GM12892 (cell line): Measurements from ENCODE around the gene PPY.
"Not testable (repeated sequence)": the region's sequence is repeated elsewhere in the genome, so short reads cannot be mapped to it uniquely, and the experiment has no call there.

Experiments used
- DNase-seq: peaks from one replicate; pipeline ENCODE4 v3.0.0; 2011; ENCODE audit not compliant: insufficient read length
- FAIRE-seq: peaks from 2 replicates; lab custom pipeline; 2011; peaks lifted over from hg19 to GRCh38; lab: Jason Lieb, UNC
- POLR2A ChIP-seq: IDR thresholded peaks from 2 replicates; pipeline ENCODE4 v1.6.1; 2011; ENCODE audit warnings: low read depth, low read length, control low read depth
- POLR2AphosphoS5 ChIP-seq: IDR thresholded peaks from 2 replicates; pipeline ENCODE4 v1.6.1; 2011; ENCODE audit warnings: low read depth, low read length, control low read depth
- TAF1 ChIP-seq: IDR thresholded peaks from 2 replicates; pipeline ENCODE4 v1.6.1; 2011; ENCODE audit warnings: low read depth, mild to moderate bottlenecking, control low read depth, low read length, borderline replicate concordance

PPY gene

GRCh38 chr17:43938838-43939182, 3.5 kb downstream of the PPY start:
- DNase-seq (no peak), FAIRE-seq (no peak)
- TF ChIP-seq POLR2AphosphoS5 (no peak), TAF1 (no peak), POLR2A (no peak)

- DNase-seq (no peak), FAIRE-seq (no peak)
- TF ChIP-seq POLR2A (no peak), POLR2AphosphoS5 (no peak), TAF1 (no peak)
Measured at GRCh38 chr17:43936434-43936833, 5.8 kb downstream of the PPY start.

GRCh38 chr17:43935926-43936261, 6.4 kb downstream of the PPY start:
- TF ChIP-seq POLR2AphosphoS5, result no peak
- TF ChIP-seq TAF1, result no peak
- no peak for TF ChIP-seq POLR2A
- FAIRE-seq, result no peak
- DNase-seq, result no peak

DNA sequence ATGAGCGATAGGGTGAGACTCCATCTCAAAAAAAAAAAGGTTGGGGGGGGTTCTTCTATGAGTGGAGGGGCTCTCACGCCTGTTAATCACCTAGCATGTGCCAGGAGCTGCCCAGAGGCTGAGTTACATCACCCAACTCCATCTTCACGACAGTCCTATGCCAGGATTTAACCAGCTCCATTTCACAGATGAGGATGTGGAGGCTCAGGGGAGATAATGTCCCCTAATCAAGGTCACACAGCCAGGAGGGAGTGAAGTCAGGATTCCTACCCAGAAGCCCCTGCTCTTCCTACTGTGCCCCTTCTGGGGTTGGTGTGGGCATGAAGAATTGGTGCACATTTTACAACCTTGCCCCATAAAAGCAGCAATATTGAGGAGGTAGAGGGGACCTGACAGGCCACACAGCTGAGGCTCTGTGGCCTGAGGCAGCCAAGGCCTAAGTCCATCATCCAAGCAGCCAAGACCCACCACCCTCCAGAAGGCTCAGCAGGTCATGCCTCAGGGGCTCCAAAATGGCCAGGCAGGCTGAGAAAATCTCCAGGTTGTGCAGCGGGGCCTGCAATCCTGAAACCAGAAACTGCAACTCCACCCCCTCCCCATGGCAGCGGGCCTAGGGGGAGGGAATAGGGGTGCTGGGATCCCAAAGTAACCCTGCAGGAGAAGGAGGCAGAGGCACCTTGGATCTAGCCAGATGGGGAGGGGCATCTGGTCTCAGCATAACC, 6.9 kb downstream of the PPY start:
- DNase-seq (no peak), FAIRE-seq (no peak)
- no peak for TF ChIP-seq TAF1

DNA sequence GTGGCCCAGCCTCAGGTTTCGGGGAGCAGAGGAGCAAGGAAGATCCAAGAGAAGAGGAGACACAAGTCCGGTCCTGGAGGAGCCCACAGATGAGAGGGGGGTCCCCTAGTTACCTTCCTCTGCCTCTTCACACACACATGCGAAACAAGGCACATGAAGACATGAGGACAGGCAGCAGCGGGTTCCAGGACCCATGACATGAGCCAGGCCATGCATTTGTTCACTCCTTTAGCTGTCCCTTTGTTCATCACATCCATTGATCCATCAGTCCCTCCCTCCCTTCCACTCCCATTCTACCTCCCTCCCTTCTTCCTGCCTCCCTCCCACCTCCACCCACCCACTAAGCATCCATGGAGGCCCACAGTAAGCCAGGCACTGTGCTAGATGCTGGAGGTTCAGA, 9.4 kb downstream of the PPY start:
- no peak for TF ChIP-seq POLR2A
- TF ChIP-seq POLR2AphosphoS5, result no peak
- no peak for TF ChIP-seq TAF1
- DNase-seq (no peak), FAIRE-seq (no peak)

GRCh38 chr17:43932357-43932756, 9.9 kb downstream of the PPY start:
- DNase-seq (no peak), FAIRE-seq (no peak)
- no peak for TF ChIP-seq POLR2AphosphoS5
- TF ChIP-seq TAF1, result no peak
- TF ChIP-seq POLR2A, result no peak

DNA sequence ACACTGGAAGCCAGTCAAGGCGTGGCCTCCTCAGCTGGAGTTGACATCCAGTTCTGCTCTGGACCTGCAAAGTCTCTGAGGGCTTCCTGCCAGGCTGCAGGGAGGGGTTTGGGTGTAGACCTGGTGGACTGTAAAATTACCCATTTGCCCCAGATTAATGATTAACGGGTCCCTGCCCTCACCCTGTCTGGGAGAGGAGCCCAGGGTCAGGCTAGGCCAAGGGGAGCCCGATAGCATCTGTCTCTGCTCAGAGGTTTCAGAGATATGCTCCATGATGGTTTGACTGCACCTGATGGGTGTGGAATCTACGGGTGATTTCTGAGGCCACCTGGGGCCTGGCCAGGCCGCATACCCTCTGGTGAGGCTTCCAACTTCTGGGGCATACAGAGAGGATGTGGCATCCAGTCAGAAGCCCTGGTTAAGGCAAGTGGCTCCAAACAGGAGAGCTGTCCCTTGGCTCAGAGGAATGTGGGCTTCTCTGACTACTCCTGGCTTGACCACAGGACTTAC, 11.2 kb downstream of the PPY start:
- TF ChIP-seq TAF1 (no peak), POLR2AphosphoS5 (no peak), POLR2A (no peak)
- FAIRE-seq, result no peak
- DNase-seq, result no peak

GRCh38 chr17:43928609-43929008, 13.7 kb downstream of the PPY start:
- DNase-seq (no peak), FAIRE-seq (no peak)
- no peak for TF ChIP-seq TAF1

- FAIRE-seq, DNase-seq: not testable (repeated sequence)
Measured at GRCh38 chr17:43927929-43928328, 14.3 kb downstream of the PPY start.

DNA sequence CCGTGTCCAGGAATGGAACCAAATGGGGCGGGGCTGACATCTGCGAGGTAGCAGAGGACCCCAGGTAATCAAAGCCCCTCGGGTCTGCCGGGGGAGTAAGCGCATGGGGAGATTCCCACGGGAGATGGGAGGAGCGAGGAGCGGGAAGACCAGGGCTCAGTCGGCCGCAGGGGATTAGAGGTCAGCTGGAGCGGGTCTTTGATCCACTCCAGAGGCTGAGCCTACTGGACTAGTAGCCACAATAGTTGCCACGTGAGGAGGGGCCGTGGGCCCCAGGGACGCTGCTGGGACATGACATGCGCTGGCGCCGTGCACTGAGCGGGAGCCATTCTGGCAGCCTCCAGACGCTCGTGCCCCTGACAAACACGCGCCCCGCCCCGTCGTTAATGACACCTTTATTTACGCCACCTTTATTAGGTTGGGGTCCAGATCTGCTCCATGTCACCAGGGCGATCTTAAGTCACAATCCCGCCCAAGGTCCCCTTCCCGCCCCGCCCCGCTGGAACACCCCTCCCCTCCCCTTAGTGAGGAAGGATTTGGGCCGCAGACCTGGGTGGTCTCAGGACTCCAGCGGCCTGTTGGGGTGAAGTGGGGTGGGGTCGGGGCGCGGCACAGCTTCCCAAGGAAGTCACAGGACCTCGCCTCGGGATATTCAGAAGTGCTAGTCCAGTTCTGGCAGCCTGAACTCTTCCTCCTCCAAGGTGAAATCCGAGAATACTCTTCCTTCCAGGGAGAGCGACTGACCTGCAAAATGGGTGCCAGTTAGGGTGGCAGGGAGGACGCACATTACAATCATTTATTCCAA, 15.0 kb downstream of the PPY start:
- no peak for FAIRE-seq
- no peak for DNase-seq
- no peak for TF ChIP-seq POLR2AphosphoS5
- no peak for TF ChIP-seq TAF1

DNA sequence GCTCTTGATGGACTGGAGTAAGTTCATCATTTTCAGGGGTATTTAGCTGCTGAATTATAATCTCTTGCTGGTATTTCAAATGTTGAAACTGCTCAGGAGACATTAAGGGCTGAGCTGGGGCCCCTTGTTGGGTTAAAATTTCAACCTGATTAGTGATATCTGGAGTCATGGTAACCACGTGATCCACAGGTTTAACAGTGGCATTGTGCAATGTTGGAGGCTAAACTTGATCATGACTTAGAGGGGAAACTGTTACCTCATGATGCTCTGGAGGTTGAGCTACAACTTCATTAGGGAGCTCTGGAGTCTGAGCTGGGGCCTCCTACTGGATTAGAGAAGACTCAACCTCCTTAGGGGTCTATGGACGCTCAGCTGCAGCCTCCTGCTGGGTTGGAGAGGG, 17.7 kb downstream of the PPY start:
- DNase-seq (no peak), FAIRE-seq (no peak)
- TF ChIP-seq POLR2AphosphoS5, result no peak
- TF ChIP-seq POLR2A, result no peak
- TF ChIP-seq TAF1, result no peak

DNA sequence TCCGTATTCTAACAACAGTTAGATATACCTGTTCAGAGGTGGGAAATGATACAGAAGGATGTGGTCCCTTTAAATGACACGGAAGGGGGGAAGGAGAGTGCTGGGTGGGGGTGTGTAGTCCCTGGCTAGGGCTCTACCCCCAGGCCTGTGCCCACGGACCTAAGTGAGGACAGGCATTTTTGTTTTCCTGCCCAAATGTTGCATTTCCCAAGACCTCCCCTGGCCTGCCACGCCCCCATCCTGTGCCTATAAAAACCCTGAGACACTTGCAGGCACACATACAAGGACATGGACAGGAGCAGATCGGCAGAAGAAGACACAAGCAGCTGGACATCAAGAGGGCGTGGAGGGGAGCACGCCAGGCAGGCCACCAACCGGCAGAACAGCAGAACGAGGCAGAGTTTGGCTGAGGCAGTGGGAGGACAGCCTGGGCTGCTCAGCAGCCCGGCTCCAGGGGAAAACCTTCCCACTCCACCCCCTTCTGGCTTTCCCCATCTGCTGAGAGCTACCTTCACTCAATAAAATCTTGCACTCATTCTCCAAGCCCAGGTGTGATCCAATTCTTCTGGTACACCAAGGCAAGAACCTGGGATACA, 21.7 kb downstream of the PPY start:
- TF ChIP-seq TAF1 (no peak), POLR2A (no peak), POLR2AphosphoS5 (no peak)
- FAIRE-seq (no peak), DNase-seq (no peak)
